Amniotic stem cell (primary cell): ENCODE results near the gene RIN2.

Experiments
- DNase-seq: peaks from one replicate; lab custom pipeline; 2025; lab: John Stamatoyannopoulos, UW

RIN2 gene

GRCh38 chr20:19765913-19766312 lies 7.9 kb downstream of the RIN2 start:
- DNase-seq, result no peak

GRCh38 chr20:19767070-19767469 lies 9.0 kb downstream of the RIN2 start:
- no peak for DNase-seq

- DNase-seq, result no peak
Measured at GRCh38 chr20:19768325-19768842, 10.3 kb downstream of the RIN2 start.

- DNase-seq, result no peak
Measured at GRCh38 chr20:19769507-19769906, 11.4 kb downstream of the RIN2 start.

GRCh38 chr20:19770375-19770774 lies 12.3 kb downstream of the RIN2 start:
- DNase-seq, result no peak

GRCh38 chr20:19771031-19771430 lies 13.0 kb downstream of the RIN2 start:
- no peak for DNase-seq

GRCh38 chr20:19773471-19773870 lies 15.4 kb downstream of the RIN2 start:
- no peak for DNase-seq

GRCh38 chr20:19774135-19774933 lies 16.3 kb downstream of the RIN2 start:
- no peak for DNase-seq

GRCh38 chr20:19775353-19776253 lies 17.5 kb downstream of the RIN2 start:
- DNase-seq, result no peak

- DNase-seq, result no peak
Measured at GRCh38 chr20:19777315-19777714, 19.3 kb downstream of the RIN2 start.

GRCh38 chr20:19777981-19778380 lies 19.9 kb downstream of the RIN2 start:
- no peak for DNase-seq

- no peak for DNase-seq
Measured at GRCh38 chr20:19778404-19778803, 20.3 kb downstream of the RIN2 start.

GRCh38 chr20:19779634-19780033 lies 21.6 kb downstream of the RIN2 start:
- DNase-seq, result no peak

GRCh38 chr20:19780261-19780660 lies 22.2 kb downstream of the RIN2 start:
- no peak for DNase-seq

- no peak for DNase-seq
Measured at GRCh38 chr20:19781235-19781634, 23.2 kb downstream of the RIN2 start.

- DNase-seq, result no peak
Measured at GRCh38 chr20:19782669-19783068, 24.6 kb downstream of the RIN2 start.

GRCh38 chr20:19783966-19784401 lies 25.9 kb downstream of the RIN2 start:
- DNase-seq, result no peak

GRCh38 chr20:19784511-19785172 lies 26.6 kb downstream of the RIN2 start:
- peak; percentile 76 for DNase-seq

- no peak for DNase-seq
Measured at GRCh38 chr20:19785173-19785982, 27.3 kb downstream of the RIN2 start.

- DNase-seq, result no peak
Measured at GRCh38 chr20:19785983-19786285, 27.9 kb downstream of the RIN2 start.

GRCh38 chr20:19786311-19786710 lies 28.3 kb downstream of the RIN2 start:
- DNase-seq, result no peak

GRCh38 chr20:19787366-19787765 lies 29.3 kb downstream of the RIN2 start:
- DNase-seq, result no peak
